GM12801 (cell line): ENCODE data around the gene HELZ2.

ENCODE experiments used
- TF ChIP-seq, protein P1 (sequence below): IDR thresholded peaks from one replicate; pipeline ENCODE4 v1.5.1; 2011; ENCODE audit warnings: control low read depth; ENCODE audit not compliant: insufficient read length; ENCODE audit errors: extremely low read depth

Gene HELZ2

GRCh38 chr20:63567136-63567385 lies 7.0 kb downstream of the HELZ2 start:
- TF ChIP-seq, protein P1, sequence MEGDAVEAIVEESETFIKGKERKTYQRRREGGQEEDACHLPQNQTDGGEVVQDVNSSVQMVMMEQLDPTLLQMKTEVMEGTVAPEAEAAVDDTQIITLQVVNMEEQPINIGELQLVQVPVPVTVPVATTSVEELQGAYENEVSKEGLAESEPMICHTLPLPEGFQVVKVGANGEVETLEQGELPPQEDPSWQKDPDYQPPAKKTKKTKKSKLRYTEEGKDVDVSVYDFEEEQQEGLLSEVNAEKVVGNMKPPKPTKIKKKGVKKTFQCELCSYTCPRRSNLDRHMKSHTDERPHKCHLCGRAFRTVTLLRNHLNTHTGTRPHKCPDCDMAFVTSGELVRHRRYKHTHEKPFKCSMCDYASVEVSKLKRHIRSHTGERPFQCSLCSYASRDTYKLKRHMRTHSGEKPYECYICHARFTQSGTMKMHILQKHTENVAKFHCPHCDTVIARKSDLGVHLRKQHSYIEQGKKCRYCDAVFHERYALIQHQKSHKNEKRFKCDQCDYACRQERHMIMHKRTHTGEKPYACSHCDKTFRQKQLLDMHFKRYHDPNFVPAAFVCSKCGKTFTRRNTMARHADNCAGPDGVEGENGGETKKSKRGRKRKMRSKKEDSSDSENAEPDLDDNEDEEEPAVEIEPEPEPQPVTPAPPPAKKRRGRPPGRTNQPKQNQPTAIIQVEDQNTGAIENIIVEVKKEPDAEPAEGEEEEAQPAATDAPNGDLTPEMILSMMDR: no peak

DNA sequence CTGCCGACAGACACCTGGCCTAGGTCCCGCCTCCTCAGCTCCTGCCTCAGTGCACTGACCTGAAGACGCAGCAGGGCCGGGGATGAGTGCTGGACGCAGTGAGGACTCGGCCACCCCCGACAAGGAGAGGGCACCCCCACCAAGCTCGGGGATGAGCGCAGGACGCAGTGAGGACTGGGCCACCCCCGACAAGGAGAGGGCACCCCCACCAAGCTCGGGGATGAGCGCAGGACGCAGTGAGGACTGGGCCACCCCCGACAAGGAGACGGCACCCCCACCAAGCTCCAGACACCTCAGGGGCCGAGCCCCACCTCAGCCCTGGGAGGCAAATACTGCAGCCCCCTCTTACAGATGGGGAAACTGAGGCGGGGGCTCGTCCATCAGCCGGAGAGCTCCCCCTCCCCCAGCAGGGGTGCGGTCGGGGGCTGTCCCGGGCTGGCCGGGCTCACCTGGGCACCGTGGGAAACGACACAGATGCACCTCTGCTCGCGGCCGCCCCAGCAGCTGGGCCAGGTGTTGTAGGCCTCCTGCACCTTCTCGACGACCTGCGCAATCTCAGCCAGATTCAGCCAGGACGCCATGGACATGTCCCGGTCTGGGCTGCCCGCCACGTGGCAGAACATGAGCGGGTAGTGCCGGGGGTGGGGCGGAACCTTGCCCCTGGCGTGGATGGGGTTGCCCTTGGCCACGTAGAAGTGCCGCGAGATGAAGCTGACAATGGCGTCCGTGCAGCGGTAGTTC lies 7.5 kb downstream of the HELZ2 start:
- TF ChIP-seq, protein P1: no peak

- TF ChIP-seq, protein P1: no peak
These were observed 8.2 kb downstream of the HELZ2 start for GRCh38 chr20:63565699-63566335.

GRCh38 chr20:63565021-63565698 lies 8.9 kb downstream of the HELZ2 start:
- TF ChIP-seq, protein P1: no peak

GRCh38 chr20:63564036-63564810 lies 9.8 kb downstream of the HELZ2 start:
- TF ChIP-seq, protein P1: no peak

GRCh38 chr20:63563225-63563935 lies 10.7 kb downstream of the HELZ2 start:
- TF ChIP-seq, protein P1: no peak
